ENCODE results near the gene FGR. TPM values are rescaled to one million over a fixed set of nuclear protein-coding genes. Genes with fewer than 3 reads are reported as not detected.

The FGR gene
- total RNA-seq, 1 donor from 2014 or later: 17.2 TPM

- no peak for DNase-seq (ENCODE audit: low spot score)
These were observed 19.4 kb downstream of the FGR start for GRCh38 chr1:27615346-27616192.

GRCh38 chr1:27614625-27615344 is 20.2 kb downstream of the FGR start:
- no peak for DNase-seq (ENCODE audit: low spot score)

- no peak for DNase-seq (ENCODE audit: low spot score)
These were observed 20.9 kb downstream of the FGR start for GRCh38 chr1:27614043-27614624.

GRCh38 chr1:27612718-27613117 is 22.3 kb downstream of the FGR start:
- no peak for DNase-seq (ENCODE audit: low spot score)

- no peak for DNase-seq (ENCODE audit: low spot score)
These were observed 23.5 kb downstream of the FGR start for GRCh38 chr1:27611450-27611849.

- DNase-seq (ENCODE audit: low spot score): no peak
These were observed 25.3 kb downstream of the FGR start for GRCh38 chr1:27609618-27610240.

- no peak for DNase-seq (ENCODE audit: low spot score)
These were observed 25.8 kb downstream of the FGR start for GRCh38 chr1:27609210-27609555.

- no peak for DNase-seq (ENCODE audit: low spot score)
These were observed 27.7 kb downstream of the FGR start for GRCh38 chr1:27607239-27607804.

GRCh38 chr1:27606708-27607238 is 28.2 kb downstream of the FGR start:
- DNase-seq (ENCODE audit: low spot score): no peak

- no peak for DNase-seq (ENCODE audit: low spot score)
These were observed 28.9 kb downstream of the FGR start for GRCh38 chr1:27605796-27606707.

- DNase-seq (ENCODE audit: low spot score): no peak
These were observed 29.7 kb downstream of the FGR start for GRCh38 chr1:27605300-27605766.

- no peak for DNase-seq (ENCODE audit: low spot score)
These were observed 30.2 kb downstream of the FGR start for GRCh38 chr1:27604579-27605299.

- DNase-seq (ENCODE audit: low spot score): peak; percentile 93
These were observed 31.1 kb downstream of the FGR start, which contains the start of gene AHDC1 for GRCh38 chr1:27603681-27604578. TSS of gene AHDC1 (minus strand) at chr1:27604144. CDS start at chr1:27552115, 52,029 bp downstream.

GRCh38 chr1:27603309-27603680 is 31.7 kb downstream of the FGR start:
- no peak for DNase-seq (ENCODE audit: low spot score)

GRCh38 chr1:27602462-27603308 is 32.3 kb downstream of the FGR start:
- no peak for DNase-seq (ENCODE audit: low spot score)

GRCh38 chr1:27601771-27602461 is 33.1 kb downstream of the FGR start:
- DNase-seq (ENCODE audit: low spot score): no peak

GRCh38 chr1:27601321-27601770 is 33.6 kb downstream of the FGR start:
- no peak for DNase-seq (ENCODE audit: low spot score)
